K562 (cell line): ENCODE measurements around the gene DDIT3. TPM values are rescaled to one million over a fixed set of nuclear protein-coding genes. Genes with fewer than 3 reads are reported as not detected.

Experiments used
- ATAC-seq: fragments of 200-7000 bp; cut with Tn5 transposase; 3 replicates; pipeline ENCODE4 v1.9.1; 2020; ENCODE audit warnings: moderate library complexity
- BruUV-seq: library from RNA; stranded (reverse); fragments of 400-500 nt; replicated peaks from 2 replicates; lab custom pipeline; 2021; lab: Mats Ljungman, UMichigan
- CTCF ChIA-PET: fragments of 300-600 bp; formaldehyde crosslinking; extraction: SDS; loops from one replicate; lab custom pipeline; 2021; ENCODE audit warnings: low intra/inter-chr PET ratio; lab: Yijun Ruan, JAX
- POLR2A ChIA-PET: fragments of 300-600, 350-650 bp; sonication (Branson Sonifier 250); formaldehyde crosslinking; extraction: SDS; loops from one replicate; lab custom pipeline; 2021; ENCODE audit warnings: antibody characterized with exemption, inconsistent platforms; lab: Yijun Ruan, JAX
- DNase-seq, 4 experiments: peaks; one replicate each; pipeline versions ENCODE4 v3.0.0 to v3.0.0-alpha.2; 2011 to 2018; ENCODE audit warnings: low spot score in 3 of 4, mixed read lengths in 3 of 4; ENCODE audit errors: extremely low read depth in 1 of 4
- FAIRE-seq: peaks from 2 replicates; lab custom pipeline; 2011; peaks lifted over from hg19 to GRCh38; lab: Jason Lieb, UNC
- H2AFZ ChIP-seq: 2 replicates; pipeline ENCODE4 v1.6.0; 2011; ENCODE audit warnings: low read depth, low read length, control low read depth, inconsistent platforms
- H3K27ac ChIP-seq: fragments of 200-600 bp; 3 replicates; pipeline ENCODE4 v1.8.0; 2011; ENCODE audit warnings: low read depth, mild to moderate bottlenecking, control low read depth, inconsistent platforms, low read length, moderate library complexity, mixed read lengths; ENCODE audit errors: extremely low read depth
- H3K27me3 ChIP-seq, 2 experiments: fragments of 300-600 bp in 1 of 2; 2 replicates in 1 of 2; 3 replicates in 1 of 2; pipeline versions ENCODE4 v1.6.0 to v1.8.0; 2011; ENCODE audit warnings: inconsistent platforms in 2 of 2, low read length in 2 of 2, mild to moderate bottlenecking in 1 of 2, mixed read lengths in 1 of 2, moderate library complexity in 1 of 2; ENCODE audit not compliant: control insufficient read depth in 2 of 2, insufficient read depth in 2 of 2
- H3K36me3 ChIP-seq: fragments of 300-600 bp; 3 replicates; pipeline ENCODE4 v1.8.0; 2011; ENCODE audit warnings: mild to moderate bottlenecking, low read length, inconsistent platforms; ENCODE audit not compliant: control insufficient read depth, insufficient read depth
- H3K4me1 ChIP-seq, 2 experiments: fragments of 200-600 bp in 1 of 2; replicated peaks in 1 of 2; 2 replicates in 1 of 2; 3 replicates in 1 of 2; pipeline versions ENCODE4 v1.5.1 to v1.8.0; 2011; ENCODE audit warnings: inconsistent platforms in 2 of 2, low read length in 2 of 2, mild to moderate bottlenecking in 1 of 2, mixed read lengths in 1 of 2, moderate library complexity in 1 of 2; ENCODE audit not compliant: control insufficient read depth in 2 of 2, insufficient read depth in 2 of 2
- H3K4me2 ChIP-seq: 2 replicates; pipeline ENCODE4 v1.6.1; 2011; ENCODE audit warnings: low read length, control low read depth, inconsistent platforms, mixed read lengths; ENCODE audit not compliant: insufficient read depth
- H3K4me3 ChIP-seq: fragments of 200-600 bp; sonication (generic), shearing (Covaris generic); 2 replicates; pipeline ENCODE4 v1.5.1; 2016; ENCODE audit warnings: control low read depth, inconsistent platforms
- H3K79me2 ChIP-seq: fragments of 200-600 bp; 3 replicates; pipeline ENCODE4 v1.8.0; 2011; ENCODE audit warnings: low read length, inconsistent platforms; ENCODE audit not compliant: control insufficient read depth, insufficient read depth
- H3K9ac ChIP-seq, 2 experiments: 2 replicates each; pipeline versions ENCODE4 v1.6.0 to v1.6.1; 2011; ENCODE audit warnings: low read depth in 2 of 2, low read length in 2 of 2, control low read depth in 1 of 2, inconsistent platforms in 1 of 2, mild to moderate bottlenecking in 1 of 2, mixed read lengths in 1 of 2; ENCODE audit not compliant: insufficient read depth in 1 of 2
- H3K9me1 ChIP-seq: one replicate; pipeline ENCODE4 v1.6.0; 2011; ENCODE audit warnings: inconsistent platforms, mild to moderate bottlenecking, low read length, moderate library complexity; ENCODE audit not compliant: control insufficient read depth, insufficient read depth
- H3K9me3 ChIP-seq: replicated peaks from 2 replicates; pipeline ENCODE4 v1.5.1; 2011; ENCODE audit warnings: low read depth, low read length, inconsistent platforms; ENCODE audit not compliant: control insufficient read depth, insufficient read depth
- H4K20me1 ChIP-seq: replicated peaks from 2 replicates; pipeline ENCODE4 v1.6.1; 2011; ENCODE audit warnings: low read length, inconsistent platforms, mixed read lengths; ENCODE audit not compliant: control insufficient read depth, insufficient read depth
- CGGBP1 ChIP-seq: fragments of 250-450 bp; sonication (Bioruptor Pico); IDR thresholded peaks from 2 replicates; pipeline ENCODE4 v1.9.0; 2021; ENCODE audit warnings: mild to moderate bottlenecking
- EP400 ChIP-seq: fragments of 450-650 bp; IDR thresholded peaks from 2 replicates; pipeline ENCODE4 v1.6.1; 2017; ENCODE audit warnings: antibody characterized with exemption, mild to moderate bottlenecking, moderate library complexity
- EZH2 ChIP-seq: IDR thresholded peaks from 2 replicates; pipeline ENCODE4 v1.6.1; 2012; ENCODE audit warnings: low read depth, mild to moderate bottlenecking, inconsistent platforms, low read length, borderline replicate concordance
- HNRNPK ChIP-seq: fragments of 200-400 bp; formaldehyde crosslinking; IDR thresholded peaks from one replicate; pipeline ENCODE4 v1.6.1; 2018; ENCODE audit warnings: mild to moderate bottlenecking, low read depth, low read length; ENCODE audit not compliant: poor library complexity, severe bottlenecking
- MEF2A ChIP-seq: IDR thresholded peaks from 2 replicates; pipeline ENCODE4 v1.6.1; 2011; ENCODE audit warnings: low read depth, mild to moderate bottlenecking, low read length, moderate library complexity; ENCODE audit not compliant: control insufficient read depth
- PCBP2 ChIP-seq: fragments of 200-400 bp; formaldehyde crosslinking; IDR thresholded peaks from 2 replicates; pipeline ENCODE4 v1.6.1; 2018; ENCODE audit warnings: low read length, low read depth, mild to moderate bottlenecking, moderate library complexity; ENCODE audit not compliant: poor library complexity, severe bottlenecking
- RBM39 ChIP-seq: fragments of 200-400 bp; formaldehyde crosslinking; optimal IDR thresholded peaks from 2 replicates; pipeline ENCODE3; 2018; ENCODE audit warnings: low read depth, low read length
- RERE ChIP-seq: sonication (generic); formaldehyde crosslinking; IDR thresholded peaks from 2 replicates; pipeline ENCODE4 v1.8.0; 2023; ENCODE audit warnings: missing genetic modification reagents, mild to moderate bottlenecking, borderline replicate concordance
- SIN3A ChIP-seq, 2 experiments: fragments of 150-350 bp in 1 of 2; IDR thresholded peaks; 2 replicates each; pipeline ENCODE4 v1.6.1; 2011 to 2016; ENCODE audit warnings: borderline replicate concordance in 2 of 2, low read depth in 2 of 2, low read length in 2 of 2, mild to moderate bottlenecking in 2 of 2, moderate library complexity in 2 of 2; ENCODE audit not compliant: control insufficient read depth in 1 of 2
- SMARCE1 ChIP-seq: fragments of 450-650 bp; IDR thresholded peaks from 2 replicates; pipeline ENCODE4 v1.7.1; 2016; ENCODE audit warnings: mild to moderate bottlenecking
- TGIF2 ChIP-seq: sonication (generic); formaldehyde crosslinking; IDR thresholded peaks from 2 replicates; pipeline ENCODE4 v1.8.1; 2022; ENCODE audit warnings: mild to moderate bottlenecking, missing genetic modification reagents, moderate library complexity
- VEZF1 ChIP-seq: fragments of 200-800 bp; sonication (Bioruptor generic); IDR thresholded peaks from 2 replicates; pipeline ENCODE4 v1.6.1; 2017; ENCODE audit warnings: missing genetic modification characterization, missing compliant biosample characterization
- ZFPM2 ChIP-seq: fragments of 250-450 bp; sonication (Bioruptor Pico); IDR thresholded peaks from 2 replicates; pipeline ENCODE4 v1.5.1; 2022; ENCODE audit warnings: mild to moderate bottlenecking
- ZNF507 ChIP-seq: conservative IDR thresholded peaks from 2 replicates; pipeline ENCODE4 v1.6.1; 2017; ENCODE audit warnings: missing genetic modification characterization, missing compliant biosample characterization
- in situ Hi-C: fragments of 300-500 bp; cut with MboI; formaldehyde crosslinking; loops from 4 replicates; pipeline ENCODE4 v1.15.0; 2018; ENCODE audit warnings: inconsistent platforms, mixed read lengths
- intact Hi-C: fragments of 100-400 bp; cut with micrococcal nuclease; formaldehyde crosslinking; loops from 2 replicates; pipeline ENCODE4 v1.14.2; 2022
- polyA plus RNA-seq, 8 experiments: library from polyadenylated mRNA; depleted of rRNA in 4 of 8; stranded (reverse) in 5 of 8; unstranded in 3 of 8; fragments of >200 nt; fragmentation: Nextera tagmentation in 2 of 8; fragmentation: Illumina TruSeq in 1 of 8; extraction: Ambion mirVana in 2 of 8; extraction: Trizol in 1 of 8; gene quantifications; 2 replicates each; pipeline versions ENCODE4 v1.2.1 to v1.2.3, GENCODE V29; 2011 to 2014; ENCODE audit warnings: inconsistent platforms in 1 of 8, missing spikeins in 1 of 8
- total RNA-seq, 7 experiments: library from RNA; depleted of rRNA in 6 of 7; stranded (reverse); fragments of >200 nt in 6 of 7; fragmentation: Illumina TruSeq in 2 of 7; extraction: Trizol in 2 of 7; gene quantifications; 2 replicates each; pipeline versions ENCODE4 v1.2.1 to v1.2.3, GENCODE V29; 2011 to 2021; ENCODE audit warnings: low replicate concordance in 1 of 7

Gene DDIT3
- total and polyA plus RNA-seq, 9 of the 15 experiments (the other 6 are each of a cell fraction or from before 2014, with no cell fraction given), result 59.1 to 272 (median 89.9) TPM

GRCh38 chr12:57487055-57487596 lies 33.2 kb downstream of the DDIT3 start (continued):
- TF ChIP-seq VEZF1 (CRISPR knock-in tag) (no peak), SMARCE1 (no peak), ZFPM2 (CRISPR knock-in tag) (no peak), ZNF507 (tag) (no peak)

GRCh38 chr12:57485695-57486094 lies 34.6 kb downstream of the DDIT3 start:
- intact Hi-C loops, result loop anchor here (2.0 to 5.0 kb wide), 2 partner anchors 27 to 37 kb away; partner anchors contain the start of genes DDIT3, GLI1 and MBD6
- no peak overlapping the region for H3K4me3 ChIP-seq
- H3K9me3 ChIP-seq, result no peaks in the 10 kb centered on the region
- POLR2A ChIA-PET, result interaction anchor here (1.0 to 1.3 kb wide), 3 partner anchors 16 to 147 kb away, joined by 3 to 4 read pairs (median 3); partner anchors contain the start of genes B4GALNT1 and DDIT3
- H3K79me2 ChIP-seq, result peaks cover 29% of the 10 kb centered on the region
- in situ Hi-C loops, result no loop called here
- no peak overlapping the region for H3K4me2 ChIP-seq
- H3K4me1 ChIP-seq, result peaks cover 7 to 15% of the 10 kb centered on the region in 2 experiments
- no peak overlapping the region for H2AFZ ChIP-seq
- no peak for ATAC-seq
- no peak for DNase-seq
- no peaks in the 10 kb centered on the region for H3K27me3 ChIP-seq
- BruUV-seq, result no TSS peak
- no peaks in the 10 kb centered on the region for H4K20me1 ChIP-seq
- FAIRE-seq, result no peak
- CTCF ChIA-PET, result no interaction called here
- peaks cover 23% of the 10 kb centered on the region for H3K36me3 ChIP-seq
- H3K27ac ChIP-seq, result no peak overlapping the region
- no peak overlapping the region for H3K9ac ChIP-seq
- H3K9me1 ChIP-seq, result peaks cover 3% of the 10 kb centered on the region
- no peak for TF ChIP-seq PCBP2
- no peak for TF ChIP-seq SIN3A (IDR thresholded peaks at IDR 0.05; ENCODE audit: borderline replicate concordance in 2 of 2, control insufficient read depth in 1 of 2, low read depth in 2 of 2, low read length in 2 of 2)
- TF ChIP-seq MEF2A, result no peak
- no peak for TF ChIP-seq RERE (CRISPR knock-in tag)
- no peak for TF ChIP-seq EP400
- TF ChIP-seq EZH2, result no peak
- TF ChIP-seq CGGBP1 (CRISPR knock-in tag), result no peak
- TF ChIP-seq RBM39, result no peak
- no peak for TF ChIP-seq TGIF2 (CRISPR knock-in tag)
- no peak for TF ChIP-seq HNRNPK
